ENCODE results near the gene MYH3.
A peak's percentile ranks its signal among the peaks of the same experiment; 100 is the strongest.

Gene MYH3

GRCh38 chr17:10649602-10650001, 7.5 kb downstream of the MYH3 start:
- no peak for DNase-seq (ENCODE audit: low read depth, low spot score)

- DNase-seq (ENCODE audit: low read depth, low spot score) = peak; percentile 30
Observed at GRCh38 chr17:10648956-10649355, 8.2 kb downstream of the MYH3 start.

- DNase-seq (ENCODE audit: low read depth, low spot score) = no peak
Observed at GRCh38 chr17:10648381-10648780, 8.7 kb downstream of the MYH3 start.

GRCh38 chr17:10646392-10646990, 10.6 kb downstream of the MYH3 start:
- peak; percentile 88 for DNase-seq (ENCODE audit: low read depth, low spot score)

GRCh38 chr17:10640475-10640874, 16.6 kb downstream of the MYH3 start:
- no peak for DNase-seq (ENCODE audit: low read depth, low spot score)

GRCh38 chr17:10638151-10638550, 19.0 kb downstream of the MYH3 start:
- no peak for DNase-seq (ENCODE audit: low read depth, low spot score)

GRCh38 chr17:10635290-10635689, 21.8 kb downstream of the MYH3 start:
- no peak for DNase-seq (ENCODE audit: low read depth, low spot score)

- DNase-seq (ENCODE audit: low read depth, low spot score) = no peak
Observed at GRCh38 chr17:10633738-10634379, 23.2 kb downstream of the MYH3 start.

GRCh38 chr17:10631701-10632100, 25.4 kb downstream of the MYH3 start:
- no peak for DNase-seq (ENCODE audit: low read depth, low spot score)

GRCh38 chr17:10631048-10631700, 25.9 kb downstream of the MYH3 start:
- DNase-seq (ENCODE audit: low read depth, low spot score) = peak; percentile 60

- no peak for DNase-seq (ENCODE audit: low read depth, low spot score)
Observed at GRCh38 chr17:10629706-10630105, 27.4 kb downstream of the MYH3 start.

- DNase-seq (ENCODE audit: low read depth, low spot score) = no peak
Observed at GRCh38 chr17:10628756-10629155, 28.4 kb downstream of the MYH3 start.

GRCh38 chr17:10626390-10626789, 30.7 kb downstream of the MYH3 start:
- no peak for DNase-seq (ENCODE audit: low read depth, low spot score)

GRCh38 chr17:10624969-10625368, 32.1 kb downstream of the MYH3 start:
- DNase-seq (ENCODE audit: low read depth, low spot score) = no peak

GRCh38 chr17:10623737-10624338, 33.3 kb downstream of the MYH3 start:
- DNase-seq (ENCODE audit: low read depth, low spot score) = no peak

GRCh38 chr17:10622617-10623485, 34.3 kb downstream of the MYH3 start:
- DNase-seq (ENCODE audit: low read depth, low spot score) = no peak

GRCh38 chr17:10621397-10621796, 35.7 kb downstream of the MYH3 start:
- DNase-seq (ENCODE audit: low read depth, low spot score) = no peak

GRCh38 chr17:10620823-10621222, 36.3 kb downstream of the MYH3 start:
- DNase-seq (ENCODE audit: low read depth, low spot score) = no peak

- peak; percentile 83 for DNase-seq (ENCODE audit: low read depth, low spot score)
Observed at GRCh38 chr17:10618202-10618635, 38.9 kb downstream of the MYH3 start.

- DNase-seq (ENCODE audit: low read depth, low spot score) = no peak
Observed at GRCh38 chr17:10617120-10617505, 40.0 kb downstream of the MYH3 start.

GRCh38 chr17:10616502-10617119, 40.5 kb downstream of the MYH3 start:
- DNase-seq (ENCODE audit: low read depth, low spot score) = peak; percentile 82
